Astrocyte of the cerebellum (primary cell): ENCODE results near the gene NAT16.

Experiments
- DNase-seq: peaks from one replicate; pipeline ENCODE4 v3.0.0-alpha.2; 2011; ENCODE audit warnings: low read depth
- H3K4me3 ChIP-seq: 2 replicates; pipeline ENCODE4 v1.5.1; 2011; ENCODE audit warnings: mild to moderate bottlenecking, low read depth, low read length, moderate library complexity
- CTCF ChIP-seq: IDR thresholded peaks from 2 replicates; pipeline ENCODE4 v1.5.1; 2012; ENCODE audit warnings: low read length, low read depth, moderate library complexity, mild to moderate bottlenecking; ENCODE audit errors: missing control alignments
- in situ Hi-C: cut with HindIII; loops from 2 replicates; pipeline ENCODE4 v1.10.0; 2017; ENCODE audit warnings: low sequenced_read_pairs

Gene NAT16

GRCh38 chr7:101172005-101172853 lies 7.9 kb downstream of the NAT16 start:
- DNase-seq = no peak
- H3K4me3 ChIP-seq = no peak overlapping the region
- in situ Hi-C loops = no loop called here
- TF ChIP-seq CTCF = no peak

GRCh38 chr7:101171442-101171837 lies 8.7 kb downstream of the NAT16 start:
- no peak overlapping the region for H3K4me3 ChIP-seq
- TF ChIP-seq CTCF = peak; percentile 34
- in situ Hi-C loops = no loop called here
- DNase-seq = no peak

GRCh38 chr7:101170617-101171441 lies 9.3 kb downstream of the NAT16 start:
- in situ Hi-C loops = no loop called here
- DNase-seq = no peak
- H3K4me3 ChIP-seq = no peak overlapping the region
- TF ChIP-seq CTCF = no peak

GRCh38 chr7:101169838-101170551 lies 10.1 kb downstream of the NAT16 start:
- no peak for DNase-seq
- TF ChIP-seq CTCF = peak; percentile 95
- in situ Hi-C loops = no loop called here
- H3K4me3 ChIP-seq = no peak overlapping the region

GRCh38 chr7:101169110-101169837 lies 10.8 kb downstream of the NAT16 start:
- no peak overlapping the region for H3K4me3 ChIP-seq
- DNase-seq = no peak
- no peak for TF ChIP-seq CTCF
- in situ Hi-C loops = no loop called here

GRCh38 chr7:101168412-101169049 lies 11.6 kb downstream of the NAT16 start:
- no peak overlapping the region for H3K4me3 ChIP-seq
- no peak for DNase-seq
- in situ Hi-C loops = no loop called here
- TF ChIP-seq CTCF = no peak
